Endothelial cell of umbilical vein (primary cell): Measurements from ENCODE around the gene AZU1. TPM values are rescaled to one million over a fixed set of nuclear protein-coding genes. Genes with fewer than 3 reads are reported as not detected.

Experiments used
- BruUV-seq: library from RNA; stranded (reverse); fragments of 400-500 nt; replicated peaks from 2 replicates; lab custom pipeline; 2021; lab: Mats Ljungman, UMichigan
- CTCF ChIA-PET: fragments of 300-600, 350-600 bp; sonication (Branson Sonifier 250); formaldehyde crosslinking; loops from one replicate; lab custom pipeline; 2021; ENCODE audit warnings: antibody characterized with exemption, inconsistent platforms; lab: Charles Lee
- POLR2A ChIA-PET: fragments of 300-600, 350-600 bp; sonication (Branson Sonifier 250); formaldehyde crosslinking; loops from one replicate; lab custom pipeline; 2021; ENCODE audit warnings: antibody characterized with exemption, inconsistent platforms; lab: Charles Lee
- DNase-seq: peaks from one replicate; pipeline ENCODE4 v3.0.0-alpha.2; 2011; ENCODE audit warnings: low read depth, low spot score
- FAIRE-seq: peaks from 2 replicates; lab custom pipeline; 2011; peaks lifted over from hg19 to GRCh38; lab: Jason Lieb, UNC
- H2AFZ ChIP-seq: 2 replicates; pipeline ENCODE4 v1.6.0; 2012; ENCODE audit warnings: low read depth, low read length, control low read depth, inconsistent platforms
- H3K27ac ChIP-seq: 2 replicates; pipeline ENCODE4 v1.5.1; 2011; ENCODE audit warnings: low read depth, mild to moderate bottlenecking, control low read depth, low read length, moderate library complexity; ENCODE audit not compliant: insufficient read depth
- H3K27me3 ChIP-seq, 2 experiments: 2 replicates each; pipeline versions ENCODE4 v1.6.0 to v1.6.1; 2011; ENCODE audit warnings: low read length in 2 of 2, mixed read lengths in 1 of 2; ENCODE audit not compliant: control insufficient read depth in 2 of 2, insufficient read depth in 2 of 2
- H3K36me3 ChIP-seq, 2 experiments: 2 replicates in 1 of 2; 3 replicates in 1 of 2; pipeline ENCODE4 v1.5.1; 2011; ENCODE audit warnings: low read length in 2 of 2, mild to moderate bottlenecking in 1 of 2, moderate library complexity in 1 of 2; ENCODE audit not compliant: control insufficient read depth in 2 of 2, insufficient read depth in 2 of 2; ENCODE audit errors: extremely low read depth in 1 of 2
- H3K4me1 ChIP-seq: 3 replicates; pipeline ENCODE4 v1.5.1; 2011; ENCODE audit warnings: mild to moderate bottlenecking, low read length; ENCODE audit not compliant: control insufficient read depth, insufficient read depth; ENCODE audit errors: extremely low read depth
- H3K4me2 ChIP-seq: 2 replicates; pipeline ENCODE4 v1.6.1; 2011; ENCODE audit warnings: low read length, control low read depth, mixed read lengths; ENCODE audit not compliant: insufficient read depth
- H3K4me3 ChIP-seq, 3 experiments: fragments of 200-600 bp in 1 of 3; sonication (generic), shearing (Covaris generic) in 1 of 3; replicated peaks in 1 of 3; 2 replicates each; pipeline ENCODE4 v1.5.1; 2011 to 2016; ENCODE audit warnings: control low read depth in 3 of 3, low read length in 3 of 3, mild to moderate bottlenecking in 2 of 3, inconsistent platforms in 1 of 3, low read depth in 1 of 3, moderate library complexity in 1 of 3; ENCODE audit not compliant: insufficient read depth in 1 of 3
- H3K79me2 ChIP-seq: 2 replicates; pipeline ENCODE4 v1.6.0; 2012; ENCODE audit warnings: low read length, inconsistent platforms; ENCODE audit not compliant: control insufficient read depth, insufficient read depth
- H3K9ac ChIP-seq: replicated peaks from 2 replicates; pipeline ENCODE3; 2011; ENCODE audit warnings: low read length, control low read depth; ENCODE audit not compliant: insufficient read depth; ENCODE audit errors: extremely low read depth
- H3K9me1 ChIP-seq: replicated peaks from 3 replicates; pipeline ENCODE4 v1.6.0; 2011; ENCODE audit warnings: mild to moderate bottlenecking, low read length; ENCODE audit not compliant: control insufficient read depth, insufficient read depth; ENCODE audit errors: extremely low read depth
- H3K9me3 ChIP-seq: replicated peaks from 2 replicates; pipeline ENCODE4 v1.5.1; 2012; ENCODE audit warnings: low read length, inconsistent platforms; ENCODE audit not compliant: control insufficient read depth, insufficient read depth
- H4K20me1 ChIP-seq: replicated peaks from 2 replicates; pipeline ENCODE3; 2011; ENCODE audit warnings: mild to moderate bottlenecking, low read length; ENCODE audit not compliant: control insufficient read depth, insufficient read depth; ENCODE audit errors: extremely low read depth
- CTCF ChIP-seq, 2 donors: IDR thresholded peaks; 1 replicate in 1 of 2; 2 replicates in 1 of 2; pipeline ENCODE4 v1.5.1; 2011; ENCODE audit warnings: low read length in 2 of 2, mild to moderate bottlenecking in 2 of 2, moderate library complexity in 2 of 2, control low read depth in 1 of 2, inconsistent platforms in 1 of 2, low read depth in 1 of 2; ENCODE audit not compliant: insufficient read depth in 1 of 2; ENCODE audit errors: extremely low read depth in 1 of 2
- EZH2 ChIP-seq: IDR thresholded peaks from 2 replicates; pipeline ENCODE4 v1.6.1; 2012; ENCODE audit warnings: borderline replicate concordance, low read depth, mild to moderate bottlenecking, moderate library complexity, low read length, inconsistent platforms; ENCODE audit not compliant: severe bottlenecking
- FOS ChIP-seq: IDR thresholded peaks from 2 replicates; pipeline ENCODE4 v1.6.1; 2011; ENCODE audit warnings: mild to moderate bottlenecking, low read length, moderate library complexity, borderline replicate concordance; ENCODE audit not compliant: insufficient read depth
- GATA2 ChIP-seq: IDR thresholded peaks from 2 replicates; pipeline ENCODE4 v1.7.0; 2011; ENCODE audit warnings: low read depth, mild to moderate bottlenecking, moderate library complexity, mixed read lengths, low read length; ENCODE audit not compliant: insufficient read length, insufficient read depth
- JUN ChIP-seq: IDR thresholded peaks from 2 replicates; pipeline ENCODE4 v1.6.1; 2011; ENCODE audit warnings: borderline replicate concordance, low read depth; ENCODE audit not compliant: insufficient read length, insufficient read depth
- MYC ChIP-seq: IDR thresholded peaks from one replicate; pipeline ENCODE4 v1.6.1; 2011; ENCODE audit warnings: mild to moderate bottlenecking, low read depth, low read length
- POLR2A ChIP-seq: IDR thresholded peaks from 2 replicates; pipeline ENCODE4 v1.6.1; 2012; ENCODE audit warnings: low read depth, mild to moderate bottlenecking, control low read depth, low read length
- POLR2AphosphoS5 ChIP-seq: IDR thresholded peaks from 2 replicates; pipeline ENCODE4 v1.6.1; 2012; ENCODE audit warnings: low read depth, mild to moderate bottlenecking, control low read depth, low read length, moderate library complexity; ENCODE audit not compliant: insufficient read depth
- dilution Hi-C: fragments of 300-500 bp; cut with MboI; formaldehyde crosslinking; loops from one replicate; pipeline ENCODE4 v1.15.0; 2019; ENCODE audit warnings: low sequenced_read_pairs; ENCODE audit not compliant: extremely low pct_ligation_motif_present
- intact Hi-C: fragments of 100-400 bp; cut with micrococcal nuclease; formaldehyde crosslinking; loops from one replicate; pipeline ENCODE4 v1.10.0; 2022
- polyA plus RNA-seq, 4 experiments: library from polyadenylated mRNA; depleted of rRNA in 3 of 4; stranded (reverse) in 3 of 4; unstranded in 1 of 4; fragments of >200 nt; gene quantifications; 2 replicates each; pipeline versions ENCODE4 v1.2.1 to v1.2.3, GENCODE V29; 2011 to 2012; ENCODE audit warnings: missing spikeins in 1 of 4
- total RNA-seq: library from RNA; stranded (reverse); gene quantifications from 2 replicates; pipeline ENCODE4 v1.2.3, GENCODE V29; 2021
- TF ChIP-seq, protein P1 (sequence below): IDR thresholded peaks from 2 replicates; pipeline ENCODE4 v1.6.1; 2011; ENCODE audit not compliant: insufficient read depth, insufficient read length

Gene AZU1
- total and polyA plus RNA-seq, 2 donors (not counting 3 experiments of a cell fraction or from before 2014, with no cell fraction given) = 0.12 TPM; not detected in 1

GRCh38 chr19:858284-858683 lies 30.6 kb downstream of the AZU1 start:
- H3K9ac ChIP-seq = no peak overlapping the region
- H3K79me2 ChIP-seq = no peaks in the 10 kb centered on the region
- H3K9me1 ChIP-seq = no peaks in the 10 kb centered on the region
- H3K4me3 ChIP-seq = no peak overlapping the region
- no peak overlapping the region for H3K4me2 ChIP-seq
- H2AFZ ChIP-seq = no peak overlapping the region
- no peak overlapping the region for H3K27ac ChIP-seq
- no peaks in the 10 kb centered on the region for H3K36me3 ChIP-seq
- ChIA-PET CTCF (interaction anchor here (1.1 to 2.2 kb wide), 2 partner anchors 10 to 126 kb away, joined by 3 to 9 read pairs; partner anchors contain the start of gene WDR18), POLR2A (no interaction called here)
- peaks cover 0 to 2% of the 10 kb centered on the region in 2 experiments for H3K27me3 ChIP-seq
- no peaks in the 10 kb centered on the region for H4K20me1 ChIP-seq
- no TSS peak for BruUV-seq
- H3K9me3 ChIP-seq = no peaks in the 10 kb centered on the region
- no peak for DNase-seq
- no peak for FAIRE-seq
- dilution Hi-C loops (no loop called here), intact Hi-C loops (no loop called here)
- TF ChIP-seq CTCF (IDR thresholded peaks at IDR 0.05; ENCODE audit: extremely low read depth in 1 of 2, insufficient read depth in 1 of 2, low read depth in 1 of 2, low read length in 2 of 2) (no peak), MYC (no peak), GATA2 (no peak), EZH2 (no peak), POLR2A (no peak), POLR2AphosphoS5 (no peak), JUN (no peak), FOS (no peak)
- TF ChIP-seq, protein P1, sequence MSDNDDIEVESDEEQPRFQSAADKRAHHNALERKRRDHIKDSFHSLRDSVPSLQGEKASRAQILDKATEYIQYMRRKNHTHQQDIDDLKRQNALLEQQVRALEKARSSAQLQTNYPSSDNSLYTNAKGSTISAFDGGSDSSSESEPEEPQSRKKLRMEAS = no peak
- no peaks in the 10 kb centered on the region for H3K4me1 ChIP-seq
